Neural progenitor cell (in vitro differentiated cells): ENCODE data around the gene PPL. TPM values are rescaled to one million over a fixed set of nuclear protein-coding genes. Genes with fewer than 3 reads are reported as not detected.
"Not testable (repeated sequence)": the region's sequence is repeated elsewhere in the genome, so short reads cannot be mapped to it uniquely, and the experiment has no call there.

Experiments used
- DNase-seq: peaks from one replicate; pipeline ENCODE4 v3.0.0-alpha.2; 2016; ENCODE audit warnings: low spot score
- H2AFZ ChIP-seq: fragments of 200-600 bp; sonication (generic); replicated peaks from 2 replicates; pipeline ENCODE4 v1.6.1; 2016; ENCODE audit warnings: antibody characterized with exemption
- H3F3A ChIP-seq: fragments of 200-600 bp; sonication (generic); 2 replicates; pipeline ENCODE4 v1.6.1; 2016; ENCODE audit warnings: antibody characterized with exemption, low read depth
- H3K27ac ChIP-seq: fragments of 200-600 bp; sonication (generic); 2 replicates; pipeline ENCODE4 v1.5.1; 2016; ENCODE audit warnings: mild to moderate bottlenecking
- H3K27me3 ChIP-seq: fragments of 200-600 bp; sonication (generic); 2 replicates; pipeline ENCODE4 v1.6.1; 2016; ENCODE audit warnings: mild to moderate bottlenecking, moderate library complexity
- H3K36me3 ChIP-seq: fragments of 200-600 bp; sonication (generic); 2 replicates; pipeline ENCODE4 v1.5.1; 2016
- H3K4me1 ChIP-seq: fragments of 200-600 bp; sonication (generic); 2 replicates; pipeline ENCODE4 v1.6.1; 2016; ENCODE audit warnings: mixed run types
- H3K4me2 ChIP-seq: fragments of 200-600 bp; sonication (generic); 2 replicates; pipeline ENCODE4 v1.6.1; 2016
- H3K4me3 ChIP-seq: fragments of 200-600 bp; sonication (generic); 2 replicates; pipeline ENCODE4 v1.5.1; 2016
- H3K79me2 ChIP-seq: fragments of 200-600 bp; sonication (generic); 2 replicates; pipeline ENCODE4 v1.6.1; 2016; ENCODE audit warnings: low read depth
- H3K9ac ChIP-seq: fragments of 200-600 bp; sonication (generic); 2 replicates; pipeline ENCODE4 v1.6.1; 2016
- H3K9me3 ChIP-seq: fragments of 200-600 bp; sonication (generic); 2 replicates; pipeline ENCODE4 v1.5.1; 2016; ENCODE audit warnings: low read depth
- H4K20me1 ChIP-seq: fragments of 200-600 bp; sonication (generic); 2 replicates; pipeline ENCODE4 v1.6.1; 2016; ENCODE audit warnings: low read depth
- H3K27ac Mint-ChIP-seq: 3 replicates; pipeline ENCODE4 v1.8.0; 2021; ENCODE audit warnings: mixed read lengths
- H3K27me3 Mint-ChIP-seq: 2 replicates; pipeline ENCODE4 v1.8.0; 2022; ENCODE audit warnings: low read depth, mild to moderate bottlenecking, inconsistent platforms, moderate library complexity, mixed read lengths; ENCODE audit not compliant: insufficient read depth
- H3K36me3 Mint-ChIP-seq: 3 replicates; pipeline ENCODE4 v1.8.0; 2021; ENCODE audit warnings: mixed read lengths
- H3K4me1 Mint-ChIP-seq: 3 replicates; pipeline ENCODE4 v1.8.0; 2021; ENCODE audit warnings: mixed read lengths
- H3K4me3 Mint-ChIP-seq: 3 replicates; pipeline ENCODE4 v1.8.0; 2021; ENCODE audit warnings: mild to moderate bottlenecking, moderate library complexity, mixed read lengths
- H3K9me3 Mint-ChIP-seq: 3 replicates; pipeline ENCODE4 v1.8.0; 2020; ENCODE audit warnings: mixed read lengths
- CTCF ChIP-seq: fragments of 200-600 bp; sonication (generic); IDR thresholded peaks from 2 replicates; pipeline ENCODE4 v1.5.1; 2017; ENCODE audit warnings: antibody characterized with exemption, mild to moderate bottlenecking
- EZH2 ChIP-seq: fragments of 200-600 bp; sonication (generic); IDR thresholded peaks from 2 replicates; pipeline ENCODE4 v1.6.1; 2017; ENCODE audit warnings: antibody characterized with exemption, mild to moderate bottlenecking, moderate library complexity
- EZH2phosphoT487 ChIP-seq: fragments of 200-600 bp; sonication (generic); IDR thresholded peaks from 2 replicates; pipeline ENCODE4 v1.6.1; 2017; ENCODE audit warnings: antibody characterized with exemption
- total RNA-seq: library from RNA; depleted of rRNA; stranded (reverse); fragments of >200 nt; gene quantifications from 2 replicates; pipeline ENCODE4 v1.2.3, GENCODE V29; 2015; ENCODE audit warnings: low replicate concordance

PPL gene
- total RNA-seq, 1 donor from 2014 or later, result 1.0 TPM

GRCh38 chr16:4966736-4967453 lies 29.9 kb upstream of the PPL start:
- Histone ChIP-seq H3K9ac (no peak overlapping the region), H3F3A (peaks cover 35% of the 10 kb centered on the region), H3K36me3 (no peaks in the 10 kb centered on the region), H3K27ac (no peak overlapping the region), H3K4me1 (peaks cover 26% of the 10 kb centered on the region), H3K9me3 (no peaks in the 10 kb centered on the region), H3K27me3 (no peaks in the 10 kb centered on the region), H3K4me2 (no peak overlapping the region), H3K4me3 (no peak overlapping the region), H4K20me1 (peaks cover 16% of the 10 kb centered on the region), H3K79me2 (no peaks in the 10 kb centered on the region), H2AFZ (no peak overlapping the region)
- Mint-ChIP-seq H3K4me3 (no peak overlapping the region), H3K27ac (no peak overlapping the region), H3K27me3 (peaks cover 7% of the 10 kb centered on the region), H3K9me3 (no peaks in the 10 kb centered on the region), H3K36me3 (no peaks in the 10 kb centered on the region), H3K4me1 (peaks cover 22% of the 10 kb centered on the region)
- DNase-seq, result no peak
- TF ChIP-seq CTCF, result no peak
- TF ChIP-seq EZH2phosphoT487, result no peak
- no peak for TF ChIP-seq EZH2

- H3K9ac ChIP-seq, H2AFZ ChIP-seq, H3K4me1 ChIP-seq, H3K4me3 ChIP-seq, H3K27ac Mint-ChIP-seq, H3K79me2 ChIP-seq, DNase-seq, H3K4me1 Mint-ChIP-seq, H3K36me3 ChIP-seq, H3K27ac ChIP-seq, H4K20me1 ChIP-seq, H3K27me3 Mint-ChIP-seq, H3K4me2 ChIP-seq, H3K4me3 Mint-ChIP-seq, H3K9me3 Mint-ChIP-seq, H3K9me3 ChIP-seq, H3K36me3 Mint-ChIP-seq: not testable (repeated sequence)
- H3K27me3 ChIP-seq, result peaks cover 21% of the 10 kb centered on the region
- peaks cover 11% of the 10 kb centered on the region for H3F3A ChIP-seq
Observed at GRCh38 chr16:4963527-4963926, 26.6 kb upstream of the PPL start.

- Histone ChIP-seq H3K79me2 (no peaks in the 10 kb centered on the region), H3K27me3 (peaks cover 23% of the 10 kb centered on the region), H3K36me3 (no peaks in the 10 kb centered on the region), H2AFZ (no peak overlapping the region), H3K27ac (no peak overlapping the region), H3F3A (peaks cover 4% of the 10 kb centered on the region), H3K4me2 (no peak overlapping the region), H3K9ac (no peak overlapping the region), H4K20me1 (peaks cover 7% of the 10 kb centered on the region), H3K9me3 (no peaks in the 10 kb centered on the region), H3K4me1 (no peaks in the 10 kb centered on the region), H3K4me3 (no peak overlapping the region)
- Mint-ChIP-seq H3K27me3 (peaks cover 6% of the 10 kb centered on the region), H3K27ac (no peak overlapping the region), H3K9me3 (no peaks in the 10 kb centered on the region), H3K4me1 (peaks cover 7% of the 10 kb centered on the region), H3K36me3 (no peaks in the 10 kb centered on the region), H3K4me3 (no peak overlapping the region)
- TF ChIP-seq EZH2phosphoT487 (no peak), CTCF (no peak), EZH2 (no peak)
- DNase-seq, result no peak
Observed at GRCh38 chr16:4962716-4963115, 25.8 kb upstream of the PPL start.

GRCh38 chr16:4960579-4960978 lies 23.6 kb upstream of the PPL start:
- H4K20me1 ChIP-seq, result peaks cover 11% of the 10 kb centered on the region
- Mint-ChIP-seq H3K27me3 (peaks cover 12% of the 10 kb centered on the region), H3K36me3 (no peaks in the 10 kb centered on the region), H3K4me1 (peaks cover 11% of the 10 kb centered on the region), H3K9me3 (no peaks in the 10 kb centered on the region), H3K27ac (no peak overlapping the region), H3K4me3 (no peak overlapping the region)
- H3K9ac ChIP-seq, result no peak overlapping the region
- no peaks in the 10 kb centered on the region for H3K9me3 ChIP-seq
- TF ChIP-seq CTCF (no peak), EZH2phosphoT487 (no peak), EZH2 (no peak)
- no peaks in the 10 kb centered on the region for H3K79me2 ChIP-seq
- peaks cover 4% of the 10 kb centered on the region for H3F3A ChIP-seq
- no peak overlapping the region for H3K4me3 ChIP-seq
- no peaks in the 10 kb centered on the region for H3K4me1 ChIP-seq
- no peak overlapping the region for H3K4me2 ChIP-seq
- peaks cover 23% of the 10 kb centered on the region for H3K27me3 ChIP-seq
- H3K27ac ChIP-seq, result no peak overlapping the region
- no peaks in the 10 kb centered on the region for H3K36me3 ChIP-seq
- no peak overlapping the region for H2AFZ ChIP-seq
- no peak for DNase-seq
